ENCODE data around the gene LYSMD4. TPM values are rescaled to one million over a fixed set of nuclear protein-coding genes. Genes with fewer than 3 reads are reported as not detected.

LYSMD4 gene
- total RNA-seq, 2 donors from 2014 or later, result 12.5 to 12.9 TPM

- peaks cover 0 to 20% of the 10 kb centered on the region in 2 donors for H3K4me1 ChIP-seq
- H3K27me3 ChIP-seq, result no peaks in the 10 kb centered on the region
- no peak for TF ChIP-seq CTCF (IDR thresholded peaks at IDR 0.05)
- no peak overlapping the region for H3K27ac ChIP-seq
- H3K36me3 ChIP-seq, result peaks cover 18% of the 10 kb centered on the region
- no peaks in the 10 kb centered on the region for H3K9me3 ChIP-seq
- no peak overlapping the region for H3K4me3 ChIP-seq
- DNase-seq (ENCODE audit: low spot score), result no peak
These were observed 11.3 kb downstream of the LYSMD4 start for GRCh38 chr15:99721896-99722295.

- no peak overlapping the region for H3K27ac ChIP-seq
- H3K4me1 ChIP-seq, result peaks cover 0 to 26% of the 10 kb centered on the region in 2 donors
- no peaks in the 10 kb centered on the region for H3K27me3 ChIP-seq
- TF ChIP-seq CTCF (IDR thresholded peaks at IDR 0.05), result no peak
- H3K36me3 ChIP-seq, result peaks cover 18% of the 10 kb centered on the region
- H3K9me3 ChIP-seq, result no peaks in the 10 kb centered on the region
- H3K4me3 ChIP-seq, result no peak overlapping the region
- DNase-seq (ENCODE audit: low spot score), result no peak
These were observed 12.0 kb downstream of the LYSMD4 start for GRCh38 chr15:99721104-99721778.

- peaks cover 0 to 29% of the 10 kb centered on the region in 2 donors for H3K4me1 ChIP-seq
- TF ChIP-seq CTCF (IDR thresholded peaks at IDR 0.05), result no peak
- H3K27ac ChIP-seq, result no peak overlapping the region
- no peak overlapping the region for H3K4me3 ChIP-seq
- no peaks in the 10 kb centered on the region for H3K27me3 ChIP-seq
- no peaks in the 10 kb centered on the region for H3K9me3 ChIP-seq
- peaks cover 18% of the 10 kb centered on the region for H3K36me3 ChIP-seq
- DNase-seq (ENCODE audit: low spot score), result no peak
These were observed 12.7 kb downstream of the LYSMD4 start for GRCh38 chr15:99720533-99720932.

- Histone ChIP-seq H3K9me3 (no peaks in the 10 kb centered on the region), H3K4me3 (no peak overlapping the region), H3K27ac (no peak overlapping the region), H3K4me1 (peaks cover 0 to 36% of the 10 kb centered on the region in 2 donors), H3K27me3 (no peaks in the 10 kb centered on the region), H3K36me3 (peaks cover 18% of the 10 kb centered on the region)
- no peak for TF ChIP-seq CTCF (IDR thresholded peaks at IDR 0.05)
- DNase-seq (ENCODE audit: low spot score), result no peak
These were observed 14.1 kb downstream of the LYSMD4 start for GRCh38 chr15:99719096-99719541.

- H3K4me3 ChIP-seq, result no peak overlapping the region
- H3K36me3 ChIP-seq, result peaks cover 18% of the 10 kb centered on the region
- H3K4me1 ChIP-seq, result peaks cover 0 to 38% of the 10 kb centered on the region in 2 donors
- DNase-seq (ENCODE audit: low spot score), result no peak
- H3K9me3 ChIP-seq, result no peaks in the 10 kb centered on the region
- H3K27me3 ChIP-seq, result no peaks in the 10 kb centered on the region
- TF ChIP-seq CTCF (IDR thresholded peaks at IDR 0.05), result no peak
- peak overlapping the region in 1 of 2 donors; percentile 68 for H3K27ac ChIP-seq
These were observed 14.8 kb downstream of the LYSMD4 start for GRCh38 chr15:99718421-99718820.
